Astrocyte of the spinal cord (primary cell): ENCODE data around the gene NCKAP1.

Source experiments
- DNase-seq: peaks from one replicate; pipeline ENCODE4 v3.0.0; 2011; ENCODE audit warnings: low read depth, low spot score
- H3K4me3 ChIP-seq: 2 replicates; pipeline ENCODE4 v1.5.1; 2011; ENCODE audit warnings: low read depth, mild to moderate bottlenecking, low read length, moderate library complexity
- CTCF ChIP-seq: IDR thresholded peaks from 2 replicates; pipeline ENCODE4 v1.5.1; 2012; ENCODE audit warnings: low read depth, mild to moderate bottlenecking, low read length, inconsistent platforms
- in situ Hi-C: cut with HindIII; loops from 2 replicates; pipeline ENCODE4 v1.10.0; 2017; ENCODE audit warnings: low sequenced_read_pairs

NCKAP1 gene

GRCh38 chr2:182916417-182916816 is 121.8 kb downstream of the NCKAP1 start:
- no peak for DNase-seq
- in situ Hi-C loops: no loop called here
- no peak for TF ChIP-seq CTCF
- H3K4me3 ChIP-seq: no peak overlapping the region

GRCh38 chr2:182915369-182916326 is 122.6 kb downstream of the NCKAP1 start:
- DNase-seq: peak; percentile 92
- in situ Hi-C loops: no loop called here
- TF ChIP-seq CTCF: no peak
- H3K4me3 ChIP-seq: no peak overlapping the region

GRCh38 chr2:182914852-182915251 is 123.4 kb downstream of the NCKAP1 start:
- no peak for DNase-seq
- in situ Hi-C loops: no loop called here
- no peak overlapping the region for H3K4me3 ChIP-seq
- no peak for TF ChIP-seq CTCF

- no peak for TF ChIP-seq CTCF
- DNase-seq: no peak
- H3K4me3 ChIP-seq: no peak overlapping the region
- in situ Hi-C loops: no loop called here
These were observed 125.2 kb downstream of the NCKAP1 start for GRCh38 chr2:182913064-182913463.

- in situ Hi-C loops: no loop called here
- no peak overlapping the region for H3K4me3 ChIP-seq
- no peak for DNase-seq
- no peak for TF ChIP-seq CTCF
These were observed 125.7 kb downstream of the NCKAP1 start for GRCh38 chr2:182912518-182912915.

- no peak for TF ChIP-seq CTCF
- no peak overlapping the region for H3K4me3 ChIP-seq
- peak; percentile 48 for DNase-seq
- in situ Hi-C loops: no loop called here
These were observed 126.3 kb downstream of the NCKAP1 start for GRCh38 chr2:182911813-182912517.
